Naive B cell (primary cell): Measurements from ENCODE around the gene NANOS1. TPM values are rescaled to one million over a fixed set of nuclear protein-coding genes. Genes with fewer than 3 reads are reported as not detected.

ENCODE experiments used
- ATAC-seq, 2 donors: fragments of 150-1000 bp; cut with Tn5 transposase; 2 replicates each; pipeline ENCODE4 v1.10.0; 2021; ENCODE audit warnings: low read depth in 2 of 2, mild to moderate bottlenecking in 2 of 2, moderate library complexity in 2 of 2
- DNase-seq: peaks from one replicate; pipeline ENCODE4 v3.0.0; 2022
- H3K27ac Mint-ChIP-seq, 6 donors: one replicate each; pipeline ENCODE4 v1.8.0; 2020 to 2022; ENCODE audit warnings: mild to moderate bottlenecking in 6 of 6, mixed read lengths in 6 of 6, moderate library complexity in 5 of 6, inconsistent platforms in 2 of 6
- H3K27me3 Mint-ChIP-seq, 3 donors: one replicate each; pipeline ENCODE4 v1.8.0; 2021 to 2022; ENCODE audit warnings: mixed read lengths in 3 of 3, mild to moderate bottlenecking in 1 of 3
- H3K36me3 Mint-ChIP-seq, 2 donors: one replicate each; pipeline ENCODE4 v1.8.0; 2020 to 2022; ENCODE audit warnings: mixed read lengths in 2 of 2, inconsistent platforms in 1 of 2, mild to moderate bottlenecking in 1 of 2
- H3K4me1 Mint-ChIP-seq, 3 donors: one replicate each; pipeline ENCODE4 v1.8.0; 2020 to 2022; ENCODE audit warnings: mixed read lengths in 3 of 3, inconsistent platforms in 1 of 3, mild to moderate bottlenecking in 1 of 3, moderate library complexity in 1 of 3
- H3K4me3 Mint-ChIP-seq, 8 donors: one replicate each; pipeline ENCODE4 v1.8.0; 2020 to 2022; ENCODE audit warnings: mild to moderate bottlenecking in 8 of 8, mixed read lengths in 8 of 8, moderate library complexity in 8 of 8, inconsistent platforms in 2 of 8
- H3K9me3 Mint-ChIP-seq, 7 donors: one replicate each; pipeline ENCODE4 v1.8.0; 2020 to 2022; ENCODE audit warnings: mixed read lengths in 7 of 7, mild to moderate bottlenecking in 5 of 7, inconsistent platforms in 2 of 7, moderate library complexity in 1 of 7
- polyA plus RNA-seq, 6 donors: library from polyadenylated mRNA; unstranded; fragments of 300-500 nt; fragmentation: Illumina TruSeq; gene quantifications; one replicate each; pipeline ENCODE4 v1.2.3, GENCODE V29; 2021; ENCODE audit warnings: low read depth in 6 of 6

The NANOS1 gene
- polyA plus RNA-seq, 6 donors from 2014 or later = not detected

GRCh38 chr10:119080521-119081259 is 51.2 kb downstream of the NANOS1 start, which contains the start of gene EIF3A:
TSS of gene EIF3A (minus strand) at chr10:119080817. CDS start at chr10:119080676, 141 bp downstream.
- H3K4me1 Mint-ChIP-seq = peaks cover 43 to 53% (median 50%) of the 10 kb centered on the region in 3 donors
- no peaks in the 10 kb centered on the region for H3K27me3 Mint-ChIP-seq
- H3K27ac Mint-ChIP-seq = peak within 1 kb of the TSS; percentile 95 to 98 (median 96)
- DNase-seq (peak; percentile 95), ATAC-seq (peak; percentile 83)
- H3K9me3 Mint-ChIP-seq = peaks cover 0 to 2% (median 0%) of the 10 kb centered on the region in 7 donors
- no peaks in the 10 kb centered on the region for H3K36me3 Mint-ChIP-seq
- H3K4me3 Mint-ChIP-seq = peak within 1 kb of the TSS; percentile 91 to 97 (median 94)

Other genes with a start within 250 kb of the NANOS1 start
- 10 to 100 TPM; 23.4 to 47.8 (median 32.0) TPM for gene EIF3A, start 51.1 kb downstream of the NANOS1 start, polyA plus RNA-seq
- 10 to 100 TPM in 5 of 6 donors, 1 to 10 TPM in 1; 10.0 to 24.2 (median 18.8) TPM for gene DENND10, start 74.4 kb downstream of the NANOS1 start, polyA plus RNA-seq
- 10 to 100 TPM; 11.0 to 17.1 (median 13.9) TPM for gene SFXN4, start 136.0 kb downstream of the NANOS1 start, polyA plus RNA-seq
- gene PRDX3, start 149.1 kb downstream of the NANOS1 start, polyA plus RNA-seq = 10 to 100 TPM; 32.2 to 63.0 (median 54.7) TPM
- gene GRK5, start 177.9 kb downstream of the NANOS1 start, polyA plus RNA-seq = 10 to 100 TPM in 4 of 6 donors, 1 to 10 TPM in 2; 7.2 to 24.6 (median 13.7) TPM